GM23338 (cell line): Measurements from ENCODE around the gene KLHL28. TPM values are rescaled to one million over a fixed set of nuclear protein-coding genes. Genes with fewer than 3 reads are reported as not detected.

ENCODE experiments used
- ATAC-seq: fragments of 200-7000 bp; cut with Tn5 transposase; 3 replicates; pipeline ENCODE4 v1.9.1; 2020
- DNase-seq: peaks from one replicate; pipeline ENCODE4 v3.0.0-alpha.2; 2015; ENCODE audit warnings: low spot score
- H2AFZ ChIP-seq: fragments of 200-600 bp; sonication (generic); 2 replicates; pipeline ENCODE4 v1.8.0; 2016; ENCODE audit warnings: antibody characterized with exemption, mild to moderate bottlenecking, moderate library complexity
- H3F3A ChIP-seq: fragments of 200-600 bp; sonication (generic); replicated peaks from 2 replicates; pipeline ENCODE4 v1.8.0; 2017; ENCODE audit warnings: antibody characterized with exemption, mixed run types, low read depth
- H3K27ac ChIP-seq: fragments of 200-600 bp; sonication (generic); 2 replicates; pipeline ENCODE4 v1.6.1; 2016; ENCODE audit warnings: low read depth
- H3K27me3 ChIP-seq: fragments of 200-600 bp; sonication (generic); 2 replicates; pipeline ENCODE4 v1.8.0; 2016; ENCODE audit warnings: mild to moderate bottlenecking, mixed run types, moderate library complexity; ENCODE audit not compliant: insufficient read depth
- H3K36me3 ChIP-seq: fragments of 200-600 bp; sonication (generic); 2 replicates; pipeline ENCODE4 v1.8.0; 2016; ENCODE audit warnings: mild to moderate bottlenecking; ENCODE audit not compliant: insufficient read depth
- H3K4me1 ChIP-seq: fragments of 200-600 bp; sonication (generic); 2 replicates; pipeline ENCODE4 v1.8.0; 2016; ENCODE audit warnings: mild to moderate bottlenecking, moderate library complexity; ENCODE audit not compliant: insufficient read depth
- H3K4me2 ChIP-seq: fragments of 200-600 bp; sonication (generic); 2 replicates; pipeline ENCODE4 v1.7.1; 2017; ENCODE audit warnings: mixed run types
- H3K4me3 ChIP-seq: fragments of 200-600 bp; sonication (generic); 2 replicates; pipeline ENCODE4 v1.6.1; 2016; ENCODE audit warnings: mixed run types
- H3K79me2 ChIP-seq: fragments of 200-600 bp; sonication (generic); replicated peaks from 2 replicates; pipeline ENCODE4 v1.8.0; 2017; ENCODE audit warnings: mild to moderate bottlenecking; ENCODE audit not compliant: insufficient read depth
- H3K9me2 ChIP-seq: fragments of 200-600 bp; sonication (generic); 2 replicates; pipeline ENCODE4 v1.8.0; 2017; ENCODE audit not compliant: insufficient read depth
- H4K20me1 ChIP-seq: fragments of 200-600 bp; sonication (generic); replicated peaks from 2 replicates; pipeline ENCODE4 v1.8.0; 2017; ENCODE audit warnings: mild to moderate bottlenecking; ENCODE audit not compliant: insufficient read depth
- H3K27ac Mint-ChIP-seq: 2 replicates; pipeline ENCODE4 v1.8.0; 2020; ENCODE audit warnings: inconsistent platforms, mild to moderate bottlenecking, moderate library complexity, mixed read lengths
- H3K27me3 Mint-ChIP-seq: 3 replicates; pipeline ENCODE4 v1.8.0; 2022; ENCODE audit warnings: low read depth, mild to moderate bottlenecking, moderate library complexity, mixed read lengths, inconsistent platforms; ENCODE audit not compliant: insufficient read depth, poor library complexity
- H3K36me3 Mint-ChIP-seq: 3 replicates; pipeline ENCODE4 v1.8.0; 2021; ENCODE audit warnings: low read depth, mild to moderate bottlenecking, inconsistent platforms, moderate library complexity, mixed read lengths
- H3K4me1 Mint-ChIP-seq: 3 replicates; pipeline ENCODE4 v1.8.0; 2020; ENCODE audit warnings: mild to moderate bottlenecking, inconsistent platforms, mixed read lengths
- H3K4me3 Mint-ChIP-seq: 3 replicates; pipeline ENCODE4 v1.8.0; 2021; ENCODE audit warnings: moderate library complexity, mild to moderate bottlenecking, inconsistent platforms, mixed read lengths
- H3K9me3 Mint-ChIP-seq: 3 replicates; pipeline ENCODE4 v1.8.0; 2020; ENCODE audit warnings: moderate library complexity, mild to moderate bottlenecking, inconsistent platforms, mixed read lengths
- CREB1 ChIP-seq: fragments of 250-450 bp; sonication (Bioruptor Pico); IDR thresholded peaks from 2 replicates; pipeline ENCODE4 v1.5.0; 2020; ENCODE audit warnings: low read depth, mild to moderate bottlenecking, moderate library complexity
- EZH2phosphoT487 ChIP-seq: fragments of 200-600 bp; sonication (generic); IDR thresholded peaks from one replicate; pipeline ENCODE4 v1.8.1; 2018; ENCODE audit warnings: antibody characterized with exemption; ENCODE audit not compliant: unreplicated experiment
- JUNB ChIP-seq: IDR thresholded peaks from one replicate; pipeline ENCODE4 v1.6.1; 2016; ENCODE audit warnings: antibody characterized with exemption; ENCODE audit not compliant: unreplicated experiment
- NANOG ChIP-seq: IDR thresholded peaks from 2 replicates; pipeline ENCODE4 v1.6.1; 2016; ENCODE audit warnings: antibody characterized with exemption, borderline replicate concordance
- POLR2AphosphoS5 ChIP-seq: IDR thresholded peaks from 2 replicates; pipeline ENCODE4 v1.6.1; 2016; ENCODE audit warnings: antibody characterized with exemption, low read depth
- STAT1 ChIP-seq: IDR thresholded peaks from one replicate; pipeline ENCODE4 v1.6.1; 2016; ENCODE audit warnings: antibody characterized with exemption; ENCODE audit not compliant: unreplicated experiment
- ZNF114 ChIP-seq: fragments of 250-450 bp; sonication (Bioruptor Pico); IDR thresholded peaks from 2 replicates; pipeline ENCODE4 v1.5.0; 2020; ENCODE audit warnings: mild to moderate bottlenecking, moderate library complexity
- ZNF331 ChIP-seq: fragments of 250-450 bp; sonication (Bioruptor Pico); IDR thresholded peaks from 2 replicates; pipeline ENCODE4 v1.5.0; 2020; ENCODE audit warnings: low read depth, mild to moderate bottlenecking, moderate library complexity
- polyA plus RNA-seq: library from polyadenylated mRNA; unstranded; fragments of >200 nt; fragmentation: Nextera tagmentation; extraction: Ambion mirVana; gene quantifications from 2 replicates; pipeline ENCODE4 v1.2.1, GENCODE V29; 2016
- total RNA-seq: library from RNA; depleted of rRNA; stranded (reverse); fragments of >200 nt; shearing (Covaris generic); gene quantifications from 2 replicates; pipeline ENCODE4 v1.2.3, GENCODE V29; 2014
- TF ChIP-seq, protein P1 (sequence below): fragments of 250-450 bp; sonication (Bioruptor Pico); IDR thresholded peaks from 2 replicates; pipeline ENCODE4 v1.5.0; 2020; ENCODE audit warnings: mild to moderate bottlenecking, moderate library complexity
- TF ChIP-seq, protein P2 (sequence below), 2 experiments: fragments of 200-600 bp in 1 of 2; sonication (generic) in 1 of 2; conservative IDR thresholded peaks; 2 replicates each; pipeline versions ENCODE4 v1.5.1 to v1.6.1; 2016 to 2017; ENCODE audit warnings: antibody characterized with exemption in 2 of 2, low read depth in 2 of 2, mild to moderate bottlenecking in 2 of 2, moderate library complexity in 1 of 2
- TF ChIP-seq, protein P3 (sequence below): IDR thresholded peaks from 2 replicates; pipeline ENCODE4 v1.6.1; 2016; ENCODE audit warnings: antibody characterized with exemption

Gene KLHL28
- total and polyA plus RNA-seq, 2 experiments from 2014 or later: 7.7 to 10.6 TPM

DNA sequence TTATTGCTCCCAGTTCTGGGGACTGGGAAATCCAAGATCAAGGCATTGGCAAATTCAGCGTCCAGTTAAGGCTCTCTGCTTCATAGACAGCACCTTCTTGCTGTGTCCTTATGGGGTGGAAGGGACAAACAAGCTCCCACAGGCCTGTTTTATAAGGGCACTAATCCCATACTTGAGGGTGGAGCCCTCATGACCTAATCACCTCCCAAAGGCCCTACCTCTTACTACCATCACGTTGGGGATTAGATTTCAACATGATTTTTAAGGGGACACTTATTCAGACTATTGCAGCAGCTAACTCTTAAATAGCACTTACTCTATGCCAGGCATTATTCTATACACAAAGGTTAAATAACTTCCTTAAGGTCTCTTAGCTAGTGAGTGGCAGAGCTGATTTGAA lies 17.5 kb upstream of the KLHL28 start:
- Histone ChIP-seq H3K4me2 (no peak overlapping the region), H3K4me1 (no peaks in the 10 kb centered on the region), H3K79me2 (peaks cover 80% of the 10 kb centered on the region), H3F3A (no peaks in the 10 kb centered on the region), H4K20me1 (0 out of 2 replicates have a peak, but pooled peaks cover 6% of the 10 kb centered on the region), H3K9me2 (no peaks in the 10 kb centered on the region), H3K4me3 (no peak overlapping the region), H2AFZ (no peak overlapping the region), H3K27me3 (no peaks in the 10 kb centered on the region), H3K36me3 (no peaks in the 10 kb centered on the region), H3K27ac (no peak overlapping the region)
- Mint-ChIP-seq H3K36me3 (no peaks in the 10 kb centered on the region), H3K9me3 (no peaks in the 10 kb centered on the region), H3K4me1 (no peaks in the 10 kb centered on the region; the same call in 1 of the 3 replicates), H3K4me3 (no peak overlapping the region), H3K27ac (no peak overlapping the region), H3K27me3 (no peaks in the 10 kb centered on the region)
- DNase-seq (no peak), ATAC-seq (no peak)
- TF ChIP-seq CREB1 (CRISPR knock-in tag): no peak
- TF ChIP-seq, protein P1, sequence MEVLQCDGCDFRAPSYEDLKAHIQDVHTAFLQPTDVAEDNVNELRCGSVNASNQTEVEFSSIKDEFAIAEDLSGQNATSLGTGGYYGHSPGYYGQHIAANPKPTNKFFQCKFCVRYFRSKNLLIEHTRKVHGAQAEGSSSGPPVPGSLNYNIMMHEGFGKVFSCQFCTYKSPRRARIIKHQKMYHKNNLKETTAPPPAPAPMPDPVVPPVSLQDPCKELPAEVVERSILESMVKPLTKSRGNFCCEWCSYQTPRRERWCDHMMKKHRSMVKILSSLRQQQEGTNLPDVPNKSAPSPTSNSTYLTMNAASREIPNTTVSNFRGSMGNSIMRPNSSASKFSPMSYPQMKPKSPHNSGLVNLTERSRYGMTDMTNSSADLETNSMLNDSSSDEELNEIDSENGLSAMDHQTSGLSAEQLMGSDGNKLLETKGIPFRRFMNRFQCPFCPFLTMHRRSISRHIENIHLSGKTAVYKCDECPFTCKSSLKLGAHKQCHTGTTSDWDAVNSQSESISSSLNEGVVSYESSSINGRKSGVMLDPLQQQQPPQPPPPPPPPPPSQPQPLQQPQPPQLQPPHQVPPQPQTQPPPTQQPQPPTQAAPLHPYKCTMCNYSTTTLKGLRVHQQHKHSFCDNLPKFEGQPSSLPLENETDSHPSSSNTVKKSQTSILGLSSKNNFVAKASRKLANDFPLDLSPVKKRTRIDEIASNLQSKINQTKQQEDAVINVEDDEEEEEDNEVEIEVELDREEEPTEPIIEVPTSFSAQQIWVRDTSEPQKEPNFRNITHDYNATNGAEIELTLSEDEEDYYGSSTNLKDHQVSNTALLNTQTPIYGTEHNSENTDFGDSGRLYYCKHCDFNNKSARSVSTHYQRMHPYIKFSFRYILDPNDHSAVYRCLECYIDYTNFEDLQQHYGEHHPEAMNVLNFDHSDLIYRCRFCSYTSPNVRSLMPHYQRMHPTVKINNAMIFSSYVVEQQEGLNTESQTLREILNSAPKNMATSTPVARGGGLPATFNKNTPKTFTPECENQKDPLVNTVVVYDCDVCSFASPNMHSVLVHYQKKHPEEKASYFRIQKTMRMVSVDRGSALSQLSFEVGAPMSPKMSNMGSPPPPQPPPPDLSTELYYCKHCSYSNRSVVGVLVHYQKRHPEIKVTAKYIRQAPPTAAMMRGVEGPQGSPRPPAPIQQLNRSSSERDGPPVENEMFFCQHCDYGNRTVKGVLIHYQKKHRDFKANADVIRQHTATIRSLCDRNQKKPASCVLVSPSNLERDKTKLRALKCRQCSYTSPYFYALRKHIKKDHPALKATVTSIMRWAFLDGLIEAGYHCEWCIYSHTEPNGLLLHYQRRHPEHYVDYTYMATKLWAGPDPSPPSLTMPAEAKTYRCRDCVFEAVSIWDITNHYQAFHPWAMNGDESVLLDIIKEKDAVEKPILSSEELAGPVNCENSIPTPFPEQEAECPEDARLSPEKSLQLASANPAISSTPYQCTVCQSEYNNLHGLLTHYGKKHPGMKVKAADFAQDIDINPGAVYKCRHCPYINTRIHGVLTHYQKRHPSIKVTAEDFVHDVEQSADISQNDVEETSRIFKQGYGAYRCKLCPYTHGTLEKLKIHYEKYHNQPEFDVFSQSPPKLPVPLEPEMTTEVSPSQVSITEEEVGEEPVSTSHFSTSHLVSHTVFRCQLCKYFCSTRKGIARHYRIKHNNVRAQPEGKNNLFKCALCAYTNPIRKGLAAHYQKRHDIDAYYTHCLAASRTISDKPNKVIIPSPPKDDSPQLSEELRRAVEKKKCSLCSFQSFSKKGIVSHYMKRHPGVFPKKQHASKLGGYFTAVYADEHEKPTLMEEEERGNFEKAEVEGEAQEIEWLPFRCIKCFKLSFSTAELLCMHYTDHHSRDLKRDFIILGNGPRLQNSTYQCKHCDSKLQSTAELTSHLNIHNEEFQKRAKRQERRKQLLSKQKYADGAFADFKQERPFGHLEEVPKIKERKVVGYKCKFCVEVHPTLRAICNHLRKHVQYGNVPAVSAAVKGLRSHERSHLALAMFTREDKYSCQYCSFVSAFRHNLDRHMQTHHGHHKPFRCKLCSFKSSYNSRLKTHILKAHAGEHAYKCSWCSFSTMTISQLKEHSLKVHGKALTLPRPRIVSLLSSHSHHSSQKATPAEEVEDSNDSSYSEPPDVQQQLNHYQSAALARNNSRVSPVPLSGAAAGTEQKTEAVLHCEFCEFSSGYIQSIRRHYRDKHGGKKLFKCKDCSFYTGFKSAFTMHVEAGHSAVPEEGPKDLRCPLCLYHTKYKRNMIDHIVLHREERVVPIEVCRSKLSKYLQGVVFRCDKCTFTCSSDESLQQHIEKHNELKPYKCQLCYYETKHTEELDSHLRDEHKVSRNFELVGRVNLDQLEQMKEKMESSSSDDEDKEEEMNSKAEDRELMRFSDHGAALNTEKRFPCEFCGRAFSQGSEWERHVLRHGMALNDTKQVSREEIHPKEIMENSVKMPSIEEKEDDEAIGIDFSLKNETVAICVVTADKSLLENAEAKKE (CRISPR knock-in tag): no peak

DNA sequence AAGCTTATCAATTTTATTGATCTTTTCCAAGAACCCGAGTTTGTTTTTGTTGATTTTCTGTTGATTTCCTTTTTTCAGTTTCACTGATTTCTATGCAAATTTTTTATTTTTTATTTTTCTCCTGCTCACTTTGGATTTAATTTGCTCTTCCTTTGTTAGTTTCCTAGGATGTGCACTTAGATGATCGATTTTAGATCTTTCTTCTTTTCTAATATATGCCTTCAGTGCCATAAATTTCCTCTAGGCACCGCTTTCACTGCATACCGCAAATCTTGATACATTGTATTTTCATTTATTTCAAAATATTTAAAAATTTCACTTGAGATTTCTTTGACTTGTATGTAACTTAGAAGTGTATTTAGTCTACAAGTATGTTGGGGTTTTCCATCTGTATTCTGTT lies 9.7 kb upstream of the KLHL28 start:
- Mint-ChIP-seq H3K4me3 (no peak overlapping the region), H3K27ac (no peak overlapping the region), H3K36me3 (peaks cover 14% of the 10 kb centered on the region; the same call in 2 of the 3 replicates), H3K4me1 (peaks cover 9% of the 10 kb centered on the region; the same call in 2 of the 3 replicates), H3K27me3 (no peaks in the 10 kb centered on the region), H3K9me3 (no peaks in the 10 kb centered on the region)
- Histone ChIP-seq H3K79me2 (peaks cover 100% of the 10 kb centered on the region), H3K4me3 (no peak overlapping the region), H3F3A (no peaks in the 10 kb centered on the region), H4K20me1 (0 out of 2 replicates have a peak, but pooled peaks cover 8% of the 10 kb centered on the region), H3K4me2 (no peak overlapping the region), H3K4me1 (peaks cover 8% of the 10 kb centered on the region; the same call in 1 of the 2 replicates), H3K27ac (no peak overlapping the region), H3K27me3 (no peaks in the 10 kb centered on the region), H2AFZ (no peak overlapping the region), H3K36me3 (no peaks in the 10 kb centered on the region), H3K9me2 (no peaks in the 10 kb centered on the region)
- DNase-seq (no peak), ATAC-seq (no peak)
- TF ChIP-seq STAT1 (no peak), NANOG (no peak), JUNB (no peak), POLR2AphosphoS5 (no peak), EZH2phosphoT487 (no peak), CREB1 (CRISPR knock-in tag) (no peak), ZNF331 (CRISPR knock-in tag) (no peak), ZNF114 (no peak)
- TF ChIP-seq, protein P2, sequence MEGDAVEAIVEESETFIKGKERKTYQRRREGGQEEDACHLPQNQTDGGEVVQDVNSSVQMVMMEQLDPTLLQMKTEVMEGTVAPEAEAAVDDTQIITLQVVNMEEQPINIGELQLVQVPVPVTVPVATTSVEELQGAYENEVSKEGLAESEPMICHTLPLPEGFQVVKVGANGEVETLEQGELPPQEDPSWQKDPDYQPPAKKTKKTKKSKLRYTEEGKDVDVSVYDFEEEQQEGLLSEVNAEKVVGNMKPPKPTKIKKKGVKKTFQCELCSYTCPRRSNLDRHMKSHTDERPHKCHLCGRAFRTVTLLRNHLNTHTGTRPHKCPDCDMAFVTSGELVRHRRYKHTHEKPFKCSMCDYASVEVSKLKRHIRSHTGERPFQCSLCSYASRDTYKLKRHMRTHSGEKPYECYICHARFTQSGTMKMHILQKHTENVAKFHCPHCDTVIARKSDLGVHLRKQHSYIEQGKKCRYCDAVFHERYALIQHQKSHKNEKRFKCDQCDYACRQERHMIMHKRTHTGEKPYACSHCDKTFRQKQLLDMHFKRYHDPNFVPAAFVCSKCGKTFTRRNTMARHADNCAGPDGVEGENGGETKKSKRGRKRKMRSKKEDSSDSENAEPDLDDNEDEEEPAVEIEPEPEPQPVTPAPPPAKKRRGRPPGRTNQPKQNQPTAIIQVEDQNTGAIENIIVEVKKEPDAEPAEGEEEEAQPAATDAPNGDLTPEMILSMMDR (conservative IDR thresholded peaks at IDR 0.05; ENCODE audit: low read depth in 2 of 2): no peak
- TF ChIP-seq, protein P3, sequence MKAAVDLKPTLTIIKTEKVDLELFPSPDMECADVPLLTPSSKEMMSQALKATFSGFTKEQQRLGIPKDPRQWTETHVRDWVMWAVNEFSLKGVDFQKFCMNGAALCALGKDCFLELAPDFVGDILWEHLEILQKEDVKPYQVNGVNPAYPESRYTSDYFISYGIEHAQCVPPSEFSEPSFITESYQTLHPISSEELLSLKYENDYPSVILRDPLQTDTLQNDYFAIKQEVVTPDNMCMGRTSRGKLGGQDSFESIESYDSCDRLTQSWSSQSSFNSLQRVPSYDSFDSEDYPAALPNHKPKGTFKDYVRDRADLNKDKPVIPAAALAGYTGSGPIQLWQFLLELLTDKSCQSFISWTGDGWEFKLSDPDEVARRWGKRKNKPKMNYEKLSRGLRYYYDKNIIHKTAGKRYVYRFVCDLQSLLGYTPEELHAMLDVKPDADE: no peak
